Left ventricle myocardium superior (tissue), 1 donor: ENCODE measurements around the gene ATXN3L. TPM values are rescaled to one million over a fixed set of nuclear protein-coding genes. Genes with fewer than 3 reads are reported as not detected.

Experiments used
- ATAC-seq: fragments of 200-7000 bp; cut with Tn5 transposase; one replicate; pipeline ENCODE4 v1.9.1; 2020; ENCODE audit warnings: mild to moderate bottlenecking, moderate library complexity
- DNase-seq: peaks from one replicate; pipeline ENCODE4 v3.0.0-alpha.2; 2020
- intact Hi-C: fragments of 100-400 bp; cut with micrococcal nuclease; formaldehyde crosslinking; loops from one replicate; pipeline ENCODE4 v1.11.0; 2022
- long read RNA-seq: library from polyadenylated mRNA; unstranded; transcript quantifications from one replicate; pipeline ENCODE4 v2.0.0, GENCODE V29; 2021
- total RNA-seq: library from RNA; stranded (reverse); fragmentation: NEBNext Ultra II Directional; extraction: Animal tissue kit (Norgen Biotek cat#: 25700); gene quantifications from one replicate; pipeline ENCODE4 v1.2.1, GENCODE V29; 2021
- donor health status: DM: no; HTN: yes; CAD: no; lungs with severe emphysema.

ATXN3L gene
- total RNA-seq = not detected
- long read RNA-seq = 0 reads

DNA sequence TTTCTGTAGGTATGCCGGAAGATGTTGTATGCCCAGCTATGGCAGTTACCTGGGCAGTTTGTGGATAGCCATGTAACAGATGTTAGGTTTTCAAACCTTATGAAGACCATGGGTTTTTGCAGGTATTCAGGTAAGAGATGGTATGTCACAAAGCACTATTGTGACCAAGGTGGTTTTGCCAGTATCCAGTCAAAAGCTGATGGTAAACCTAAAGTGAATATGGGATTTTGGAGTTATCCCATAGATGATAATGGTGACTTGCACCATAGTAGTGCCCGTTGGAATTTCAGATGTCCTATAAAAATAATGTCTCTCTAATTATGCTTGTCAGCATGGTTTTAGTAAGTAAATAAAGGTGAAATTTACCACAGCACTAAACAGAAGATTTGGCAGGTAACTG lies at the start of gene ATXN3L:
Gene ATXN3L (minus strand): TSS at position 101 of the 400 bp plus-strand sequence. CDS start 119 bp downstream, outside the sequence.
- ATAC-seq (no peak), DNase-seq (no peak)
- intact Hi-C loops = no loop called here

- DNase-seq (no peak), ATAC-seq (no peak)
- intact Hi-C loops = no loop called here
Observed at GRCh38 chrX:13369256-13370030, 49.6 kb upstream of the ATXN3L start.

- intact Hi-C loops = no loop called here
- DNase-seq = no peak
- ATAC-seq = peak; percentile 23
Observed at GRCh38 chrX:13367950-13368349, 48.1 kb upstream of the ATXN3L start.

DNA sequence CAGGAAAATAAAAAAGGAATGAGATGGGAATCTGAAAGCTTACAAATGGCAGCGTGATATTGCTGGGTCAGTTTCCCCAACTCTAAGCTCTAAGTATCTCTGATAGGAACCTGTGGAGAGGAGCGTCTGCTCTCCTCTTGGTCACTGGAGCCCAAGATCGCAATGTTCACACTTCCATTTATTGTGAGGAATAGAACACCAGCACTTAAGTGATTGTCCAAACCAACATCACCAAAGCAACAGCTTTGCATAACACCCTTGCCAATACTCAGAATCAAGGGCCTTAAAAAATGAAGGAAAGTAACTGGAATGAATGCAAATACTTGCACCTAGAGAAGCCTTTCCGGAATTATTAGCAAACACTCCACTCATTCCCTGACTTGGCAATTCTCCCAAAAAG lies 46.8 kb upstream of the ATXN3L start:
- ATAC-seq (no peak), DNase-seq (no peak)
- intact Hi-C loops = no loop called here

DNA sequence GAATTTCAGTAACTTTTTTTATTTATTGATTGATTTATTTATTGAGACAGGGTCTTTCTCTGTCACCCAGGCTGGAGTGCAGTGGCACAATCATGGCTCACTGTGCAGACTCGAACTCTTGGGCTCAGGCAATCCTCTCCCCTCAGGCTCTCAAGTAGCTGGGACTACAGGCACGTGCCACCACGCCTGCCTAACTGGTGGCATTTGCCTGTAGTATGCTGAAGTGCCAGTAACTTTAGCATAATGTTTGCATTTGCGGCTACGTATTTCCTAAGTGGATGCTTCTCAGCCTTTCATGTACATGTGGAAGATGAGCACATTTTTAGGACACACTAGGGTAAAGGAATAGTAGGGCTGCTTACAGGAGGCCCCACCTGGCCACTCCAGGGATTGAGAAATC lies 45.3 kb upstream of the ATXN3L start:
- intact Hi-C loops = no loop called here
- ATAC-seq (no peak), DNase-seq (no peak)

- DNase-seq = no peak
- intact Hi-C loops = no loop called here
- no peak for ATAC-seq
Observed at GRCh38 chrX:13364230-13364857, 44.5 kb upstream of the ATXN3L start.

DNA sequence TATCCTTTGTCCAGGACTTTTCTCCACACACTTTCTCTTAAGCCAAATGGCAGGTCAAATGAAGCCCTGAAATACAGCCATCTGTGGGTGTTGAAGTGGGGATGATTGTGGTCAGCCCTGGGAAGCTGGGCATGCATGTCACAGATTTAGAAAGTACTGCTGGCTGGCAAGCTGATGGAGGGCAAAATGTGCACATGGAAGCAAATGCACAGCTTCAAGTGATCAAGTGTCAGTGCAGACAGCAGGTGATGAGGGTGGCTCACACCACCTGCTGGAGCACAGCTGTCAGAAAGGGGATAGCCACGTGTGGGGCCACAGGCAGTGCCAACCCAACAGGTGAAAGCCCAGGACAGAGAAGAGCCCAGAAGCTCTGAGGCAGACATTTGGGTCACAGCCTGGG lies 40.3 kb upstream of the ATXN3L start:
- intact Hi-C loops = no loop called here
- DNase-seq = peak; percentile 47
- peak; percentile 96 for ATAC-seq

DNA sequence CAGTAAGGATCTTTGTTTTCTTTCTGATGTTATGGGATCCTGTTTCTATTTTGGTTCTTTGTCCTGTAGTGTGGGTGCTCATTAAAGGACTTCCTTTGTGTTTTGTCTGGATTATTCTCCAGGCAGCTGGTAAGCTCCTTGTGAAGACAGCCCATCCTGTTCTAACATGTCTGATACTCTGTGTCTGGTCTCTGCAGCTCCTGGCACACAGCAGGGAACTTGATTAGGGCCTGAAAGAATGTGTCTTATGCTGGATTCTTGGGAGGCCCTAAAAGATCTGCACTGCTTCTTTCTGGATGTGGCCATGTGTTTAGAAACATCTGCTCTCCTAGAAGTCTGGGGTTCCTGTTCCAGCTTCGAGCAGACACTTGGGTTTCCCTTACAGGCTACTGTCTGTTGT lies 38.1 kb upstream of the ATXN3L start:
- peak; percentile 15 for ATAC-seq
- intact Hi-C loops = no loop called here
- no peak for DNase-seq

DNA sequence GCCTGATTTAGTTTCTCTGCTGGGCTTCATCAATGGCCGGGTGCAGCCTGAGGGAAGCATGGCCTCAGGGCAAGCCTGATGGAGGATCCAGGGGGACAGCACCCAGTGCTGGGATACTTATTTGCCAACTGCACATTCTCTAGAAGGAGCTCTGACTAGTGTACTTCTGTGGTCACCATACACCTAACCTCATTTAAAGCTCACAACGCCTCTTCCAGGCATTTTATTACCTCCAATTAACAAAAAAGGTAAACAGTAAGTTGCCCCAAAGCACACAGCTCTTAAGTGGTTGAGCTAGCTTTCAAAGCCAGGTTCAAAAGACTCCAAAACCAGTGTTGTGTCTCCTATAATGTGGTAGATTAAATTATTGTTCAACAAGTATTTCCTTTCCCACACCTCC lies 26.8 kb upstream of the ATXN3L start:
- ATAC-seq = no peak
- no peak for DNase-seq
- intact Hi-C loops = no loop called here

DNA sequence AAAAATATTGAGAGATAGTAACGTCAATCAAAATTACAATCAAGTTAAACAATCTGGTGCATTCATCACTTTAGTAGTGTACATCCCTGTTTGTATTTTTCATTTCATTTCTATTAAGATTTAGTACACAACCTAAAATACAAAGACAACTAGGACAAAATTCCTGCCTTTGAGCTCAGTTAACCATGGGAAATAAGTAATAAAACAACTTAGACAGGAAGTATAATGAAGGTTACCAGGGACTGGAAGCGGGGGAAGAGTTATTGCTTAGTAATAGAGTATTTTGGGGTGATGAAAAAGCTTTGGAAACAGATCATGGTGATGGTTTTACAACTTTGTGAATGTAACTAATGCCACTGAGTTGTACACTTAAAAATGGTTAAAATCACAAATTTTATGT lies 25.6 kb upstream of the ATXN3L start:
- DNase-seq (no peak), ATAC-seq (no peak)
- intact Hi-C loops = no loop called here

- intact Hi-C loops = no loop called here
- no peak for ATAC-seq
- DNase-seq = no peak
Observed at GRCh38 chrX:13345037-13345436, 25.2 kb upstream of the ATXN3L start.

- ATAC-seq = no peak
Observed at GRCh38 chrX:13341491-13342101, 21.7 kb upstream of the ATXN3L start.

DNA sequence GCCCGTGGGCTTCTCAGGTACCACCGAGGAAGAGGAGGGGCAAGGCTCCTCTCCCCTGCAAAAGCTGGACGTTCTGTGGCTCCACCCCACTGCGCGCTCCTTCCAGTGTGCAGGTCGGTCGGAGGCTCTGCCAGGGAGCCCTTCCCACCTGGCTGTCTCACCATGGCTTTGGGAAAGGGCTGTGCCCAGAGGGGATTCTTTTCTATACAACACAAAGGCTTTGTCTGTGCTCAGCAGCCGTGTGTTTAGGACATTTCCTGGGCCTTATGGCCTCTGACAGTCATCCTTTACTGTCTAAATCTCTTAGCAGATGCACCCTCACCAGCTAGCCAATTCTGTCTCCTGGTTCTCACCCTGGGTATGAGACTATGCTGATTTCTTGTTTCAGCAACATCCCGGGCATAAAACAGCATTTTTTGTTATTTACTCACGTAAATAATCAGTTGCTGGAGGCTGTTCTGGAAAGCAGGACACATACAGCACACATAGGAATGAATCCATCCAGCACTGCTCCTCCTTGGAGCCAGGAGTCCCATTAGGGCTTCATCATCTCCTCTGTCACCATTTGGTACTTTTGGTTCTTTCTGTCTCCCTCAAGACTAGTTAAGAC lies 20.4 kb upstream of the ATXN3L start:
- intact Hi-C loops = no loop called here
- DNase-seq (no peak), ATAC-seq (no peak)

More at GRCh38 chrX:13341491-13342101, 21.7 kb upstream of the ATXN3L start:
- intact Hi-C loops = no loop called here
- no peak for DNase-seq

DNA sequence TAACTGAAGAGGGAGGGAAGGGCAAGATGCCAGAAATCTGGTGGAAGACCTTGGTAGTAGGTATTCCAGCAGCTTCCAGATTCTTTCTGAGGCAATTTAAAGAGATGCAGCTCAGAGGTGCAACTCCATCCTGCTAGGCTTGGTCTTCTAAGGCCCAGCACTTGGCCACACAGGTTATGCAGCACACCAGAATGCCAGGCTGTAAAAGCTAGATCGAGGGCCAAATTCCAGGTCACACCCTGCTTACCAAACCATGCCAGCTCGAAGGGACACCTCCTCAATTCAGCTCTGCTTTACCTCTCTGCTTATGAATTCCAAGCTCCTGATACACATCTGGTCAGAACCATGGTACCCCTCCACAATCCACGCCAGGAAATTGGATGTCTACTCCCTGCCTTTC lies 19.8 kb upstream of the ATXN3L start:
- DNase-seq (no peak), ATAC-seq (no peak)
- intact Hi-C loops = no loop called here

DNA sequence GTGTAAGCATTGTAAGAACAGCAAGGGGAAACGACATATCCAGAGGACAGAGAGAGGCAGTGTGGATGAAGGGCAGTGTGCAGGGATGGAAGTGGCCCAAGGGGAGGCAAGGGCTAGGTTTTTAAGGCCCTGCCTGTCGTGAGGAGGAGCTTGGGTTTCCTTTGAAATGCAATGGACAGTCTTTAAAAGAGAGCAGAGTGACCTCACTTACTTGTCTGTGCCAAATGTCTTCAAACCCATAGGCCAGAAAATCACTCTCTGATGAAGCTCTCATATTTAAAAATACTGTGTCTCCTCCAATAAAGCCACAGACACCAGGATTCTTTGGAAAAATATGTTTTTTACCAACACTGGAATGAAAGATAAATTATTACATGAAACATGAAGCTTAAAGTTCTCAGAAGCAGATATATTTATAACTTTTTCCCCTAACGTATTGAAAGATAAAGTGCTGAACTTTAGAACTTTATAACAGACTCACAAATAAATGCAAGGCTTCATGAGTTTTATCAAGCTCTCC lies 19.2 kb upstream of the ATXN3L start:
- DNase-seq (no peak), ATAC-seq (no peak)
- intact Hi-C loops = no loop called here

DNA sequence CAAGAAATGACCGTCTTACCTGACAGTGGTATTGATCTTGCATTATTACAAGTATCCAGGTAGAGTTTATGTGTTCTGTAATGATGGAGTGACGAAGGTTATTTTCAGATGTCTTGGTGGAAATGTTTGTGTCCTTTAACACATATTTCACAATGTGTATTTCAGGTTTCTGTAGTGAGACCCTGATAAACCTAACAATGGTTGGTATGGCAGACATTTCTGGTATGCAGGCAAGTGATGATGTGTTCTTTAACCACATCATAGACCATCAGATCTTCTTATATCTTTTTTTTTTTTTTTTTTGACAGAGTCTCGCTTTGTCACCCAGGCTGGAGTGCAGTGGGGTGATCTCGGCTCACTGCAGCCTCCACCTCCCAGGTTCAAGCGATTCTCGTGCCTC lies 14.6 kb upstream of the ATXN3L start:
- DNase-seq = no peak
- intact Hi-C loops = no loop called here
- ATAC-seq = no peak

DNA sequence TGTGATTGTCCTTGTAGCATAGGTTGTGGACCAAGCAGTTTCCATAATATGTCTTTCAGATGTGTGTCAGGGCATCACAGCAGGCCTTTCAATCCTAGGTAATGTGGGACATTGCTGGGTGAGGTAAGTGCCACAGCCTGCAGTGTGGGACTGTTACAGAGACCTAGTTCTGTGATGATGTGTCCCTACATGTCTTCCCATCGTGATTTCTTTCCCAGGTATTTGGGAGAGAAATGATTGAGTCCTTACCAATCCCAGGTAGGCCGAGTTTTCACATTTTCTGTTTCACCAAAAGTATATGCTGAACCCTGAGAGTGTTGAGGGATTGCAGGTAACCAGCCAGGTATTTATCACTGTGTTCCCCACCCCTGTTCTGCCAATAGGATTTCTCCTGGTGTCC lies 10.6 kb upstream of the ATXN3L start:
- ATAC-seq (no peak), DNase-seq (no peak)
- intact Hi-C loops = no loop called here

DNA sequence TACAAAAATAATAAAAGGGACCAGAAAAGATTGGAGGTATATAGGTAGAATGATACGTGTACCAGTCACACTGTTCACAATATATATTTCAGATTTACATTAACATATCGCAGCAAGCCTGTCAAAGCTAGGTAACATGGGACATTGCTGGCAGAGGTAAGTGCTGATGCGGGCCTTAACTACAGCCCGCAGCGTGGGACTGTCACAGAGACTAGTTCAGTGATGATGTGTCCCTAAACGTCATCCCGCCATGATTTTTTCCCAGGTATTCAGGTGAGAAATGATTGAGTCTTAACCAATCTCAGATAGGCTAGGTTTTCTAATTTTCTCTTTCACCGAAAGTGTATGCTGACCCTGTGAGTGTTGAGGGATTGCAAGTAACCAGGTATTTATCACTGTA lies 7.8 kb upstream of the ATXN3L start:
- intact Hi-C loops = no loop called here
- DNase-seq (no peak), ATAC-seq (no peak)

DNA sequence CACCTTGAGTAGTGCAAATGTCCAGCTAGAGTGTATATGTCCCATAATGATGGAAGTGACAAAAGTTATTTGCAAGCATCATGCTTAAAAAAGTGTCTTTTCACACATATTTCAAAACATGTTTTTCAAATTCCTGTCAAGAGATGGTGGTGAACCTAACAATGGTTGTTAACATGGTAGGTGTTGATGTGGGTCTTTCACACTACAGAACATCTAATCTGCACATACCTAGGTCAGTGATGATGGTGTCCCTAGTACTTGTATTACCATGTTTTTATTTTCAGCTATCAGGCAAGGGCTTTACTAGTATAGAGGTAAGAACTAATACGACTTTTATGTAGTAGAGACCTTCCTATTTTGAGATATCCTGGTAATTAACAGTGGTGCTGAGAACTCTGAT lies 3.4 kb upstream of the ATXN3L start:
- intact Hi-C loops = no loop called here
- no peak for ATAC-seq

DNA sequence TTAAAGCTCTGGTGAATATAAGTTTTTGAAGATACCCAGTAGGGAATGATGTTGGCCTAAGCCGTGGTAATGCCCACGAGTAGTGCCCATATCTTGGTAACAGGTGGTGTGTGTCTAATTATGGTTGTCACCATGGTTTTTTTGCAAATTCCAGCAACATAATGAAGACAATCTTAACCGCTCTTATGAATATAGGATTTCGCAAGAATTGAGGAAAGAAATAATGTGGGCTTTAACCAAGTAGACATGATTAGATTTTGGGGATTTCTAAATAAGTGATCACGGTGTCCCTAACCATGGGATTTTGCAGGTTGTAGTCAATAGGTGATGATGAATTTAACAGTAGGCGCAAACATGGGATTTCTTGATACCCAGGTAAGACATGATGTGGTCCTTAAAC lies 2.5 kb downstream of the ATXN3L start:
- DNase-seq = no peak
- intact Hi-C loops = no loop called here
- ATAC-seq = no peak

More for the DNA sequence above, 3.4 kb upstream of the ATXN3L start:
- no peak for DNase-seq
